ENCODE results near the gene E2F4. TPM values are rescaled to one million over a fixed set of nuclear protein-coding genes. Genes with fewer than 3 reads are reported as not detected.

Gene E2F4
- total and polyA plus RNA-seq, 9 of the 15 experiments (the other 6 are each of a cell fraction or from before 2014, with no cell fraction given): 9.7 to 139 (median 106) TPM

DNA sequence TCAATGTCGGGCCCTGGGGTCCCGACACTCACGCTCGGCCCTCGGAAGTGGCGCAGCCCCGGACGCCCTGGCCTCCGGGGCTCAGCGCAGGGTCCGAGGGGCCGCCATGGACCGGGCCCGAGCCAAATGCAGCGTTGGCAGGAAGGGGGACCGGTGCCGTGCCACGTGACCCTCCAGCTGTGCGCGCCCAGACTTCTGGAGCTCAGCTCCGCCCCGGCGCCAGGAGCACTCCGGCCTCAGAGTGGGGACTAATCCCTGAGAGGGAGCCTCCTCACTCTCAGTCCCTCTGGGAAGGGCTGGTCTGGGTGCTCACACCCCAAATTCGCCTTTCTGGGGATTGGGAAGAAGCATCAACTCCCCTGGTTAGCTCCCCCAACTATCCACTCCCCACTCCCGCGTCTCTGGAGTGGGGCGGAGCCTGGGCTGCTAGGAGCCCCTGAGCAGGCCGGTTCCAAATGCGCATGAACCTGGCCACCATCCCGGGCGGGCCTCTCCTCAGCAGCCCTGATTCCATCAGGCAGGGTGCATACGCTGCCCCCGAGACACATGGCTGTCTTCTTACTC is 41.0 kb upstream of the E2F4 start, which contains the start of gene B3GNT9:
TSS of gene B3GNT9 (minus strand) at position 166 of the 564 bp plus-strand sequence. CDS start 513 bp downstream, outside the sequence.
- Histone ChIP-seq H3K4me1 (replicated peaks in 1 of 2; ENCODE audit: control insufficient read depth in 2 of 2, insufficient read depth in 2 of 2, low read length in 2 of 2) (peaks cover 3 to 41% of the 10 kb centered on the region in 2 experiments; a peak in 4 of 5 replicates), H3K36me3 (ENCODE audit: control insufficient read depth, insufficient read depth, low read length) (peaks cover 31% of the 10 kb centered on the region; the same call in 2 of the 3 replicates), H3K9ac (ENCODE audit: insufficient read depth in 1 of 2, low read depth in 2 of 2, low read length in 2 of 2) (peak within 1 kb of the TSS in 1 of 2 experiments; percentile 41; a peak in 3 of 4 replicates), H3K27me3 (ENCODE audit: control insufficient read depth in 2 of 2, insufficient read depth in 2 of 2, low read length in 2 of 2) (no peaks in the 10 kb centered on the region), H3K9me1 (ENCODE audit: control insufficient read depth, insufficient read depth, low read length) (no peaks in the 10 kb centered on the region), H3K27ac (ENCODE audit: extremely low read depth, low read depth, low read length) (no peak within 1 kb of the TSS), H3K9me3 (replicated peaks; ENCODE audit: control insufficient read depth, insufficient read depth, low read depth, low read length) (no peaks in the 10 kb centered on the region), H3K79me2 (ENCODE audit: control insufficient read depth, insufficient read depth, low read length) (no peaks in the 10 kb centered on the region), H3K4me2 (ENCODE audit: insufficient read depth, low read length) (peak within 1 kb of the TSS; percentile 49), H2AFZ (ENCODE audit: low read depth, low read length) (peak within 1 kb of the TSS; percentile 62; the same call in 1 of the 2 replicates), H4K20me1 (replicated peaks; ENCODE audit: control insufficient read depth, insufficient read depth, low read length) (peaks cover 7% of the 10 kb centered on the region), H3K4me3 (peak within 1 kb of the TSS; percentile 37)
- peak; percentile 43 to 52 (median 48) for DNase-seq (ENCODE audit: extremely low read depth in 1 of 4, low spot score in 3 of 4)
- POLR2A ChIA-PET: interaction anchor here (0.6 to 1.7 kb wide), 4 partner anchors 9 to 167 kb away, joined by 3 to 6 read pairs (median 4); no protein-coding TSS in a partner anchor
- ATAC-seq: peak; percentile 53
- CTCF ChIA-PET (ENCODE audit: low intra/inter-chr PET ratio): interaction anchor here (0.5 kb wide), 1 partner anchor 13 kb away, joined by 4 read pairs; the partner anchor contains the start of gene HSF4
- intact Hi-C loops (cut with micrococcal nuclease): no loop called here
- in situ Hi-C loops (cut with MboI): loop anchor here (25.0 kb wide), 1 partner anchor 189 kb away; the partner anchor contains the start of gene CES3
- FAIRE-seq: no peak
- BruUV-seq (replicated peaks): no TSS peak
- 46% methylated on average over 21 of the region's 34 CpGs for WGBS (ENCODE audit: insufficient coverage, low coverage, missing lambda C conversion rate)
- no peak for TF ChIP-seq MAFF (IDR thresholded peaks at IDR 0.05; ENCODE audit: low read length)
- TF ChIP-seq MAFG (tag; conservative IDR thresholded peaks at IDR 0.05): no peak
- TF ChIP-seq ZNF3 (CRISPR knock-in tag; IDR thresholded peaks at IDR 0.05): no peak
- TF ChIP-seq, protein P1, sequence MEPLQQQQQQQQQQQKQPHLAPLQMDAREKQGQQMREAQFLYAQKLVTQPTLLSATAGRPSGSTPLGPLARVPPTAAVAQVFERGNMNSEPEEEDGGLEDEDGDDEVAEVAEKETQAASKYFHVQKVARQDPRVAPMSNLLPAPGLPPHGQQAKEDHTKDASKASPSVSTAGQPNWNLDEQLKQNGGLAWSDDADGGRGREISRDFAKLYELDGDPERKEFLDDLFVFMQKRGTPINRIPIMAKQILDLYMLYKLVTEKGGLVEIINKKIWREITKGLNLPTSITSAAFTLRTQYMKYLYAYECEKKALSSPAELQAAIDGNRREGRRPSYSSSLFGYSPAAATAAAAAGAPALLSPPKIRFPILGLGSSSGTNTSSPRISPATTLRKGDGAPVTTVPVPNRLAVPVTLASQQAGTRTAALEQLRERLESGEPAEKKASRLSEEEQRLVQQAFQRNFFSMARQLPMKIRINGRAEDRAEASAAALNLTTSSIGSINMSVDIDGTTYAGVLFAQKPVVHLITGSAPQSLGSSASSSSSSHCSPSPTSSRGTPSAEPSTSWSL (CRISPR knock-in tag; IDR thresholded peaks at IDR 0.05; ENCODE audit: borderline replicate concordance): no peak
- 0 out of 4 replicates have a peak, but pooled peaks of 1 of the 2 experiments have one; percentile 42 for TF ChIP-seq HDAC1 (IDR thresholded peaks at IDR 0.05)
- TF ChIP-seq, protein P2, sequence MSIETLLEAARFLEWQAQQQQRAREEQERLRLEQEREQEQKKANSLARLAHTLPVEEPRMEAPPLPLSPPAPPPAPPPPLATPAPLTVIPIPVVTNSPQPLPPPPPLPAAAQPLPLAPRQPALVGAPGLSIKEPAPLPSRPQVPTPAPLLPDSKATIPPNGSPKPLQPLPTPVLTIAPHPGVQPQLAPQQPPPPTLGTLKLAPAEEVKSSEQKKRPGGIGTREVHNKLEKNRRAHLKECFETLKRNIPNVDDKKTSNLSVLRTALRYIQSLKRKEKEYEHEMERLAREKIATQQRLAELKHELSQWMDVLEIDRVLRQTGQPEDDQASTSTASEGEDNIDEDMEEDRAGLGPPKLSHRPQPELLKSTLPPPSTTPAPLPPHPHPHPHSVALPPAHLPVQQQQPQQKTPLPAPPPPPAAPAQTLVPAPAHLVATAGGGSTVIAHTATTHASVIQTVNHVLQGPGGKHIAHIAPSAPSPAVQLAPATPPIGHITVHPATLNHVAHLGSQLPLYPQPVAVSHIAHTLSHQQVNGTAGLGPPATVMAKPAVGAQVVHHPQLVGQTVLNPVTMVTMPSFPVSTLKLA (conservative IDR thresholded peaks at IDR 0.05): peak in 1 of 2 experiments; percentile 55; a peak in 3 of 4 replicates
- TF ChIP-seq ZNF175 (CRISPR knock-in tag; IDR thresholded peaks at IDR 0.05; ENCODE audit: low read depth): no peak
- TF ChIP-seq, protein P3, sequence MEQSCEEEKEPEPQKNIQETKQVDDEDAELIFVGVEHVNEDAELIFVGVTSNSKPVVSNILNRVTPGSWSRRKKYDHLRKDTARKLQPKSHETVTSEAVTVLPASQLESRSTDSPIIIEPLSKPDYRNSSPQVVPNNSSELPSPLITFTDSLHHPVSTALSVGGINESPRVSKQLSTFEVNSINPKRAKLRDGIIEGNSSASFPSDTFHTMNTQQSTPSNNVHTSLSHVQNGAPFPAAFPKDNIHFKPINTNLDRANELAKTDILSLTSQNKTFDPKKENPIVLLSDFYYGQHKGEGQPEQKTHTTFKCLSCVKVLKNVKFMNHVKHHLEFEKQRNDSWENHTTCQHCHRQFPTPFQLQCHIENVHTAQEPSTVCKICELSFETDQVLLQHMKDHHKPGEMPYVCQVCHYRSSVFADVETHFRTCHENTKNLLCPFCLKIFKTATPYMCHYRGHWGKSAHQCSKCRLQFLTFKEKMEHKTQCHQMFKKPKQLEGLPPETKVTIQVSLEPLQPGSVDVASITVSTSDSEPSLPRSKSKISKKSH (CRISPR knock-in tag; IDR thresholded peaks at IDR 0.05): no peak
- no peak for TF ChIP-seq ZNF347 (CRISPR knock-in tag; IDR thresholded peaks at IDR 0.05; ENCODE audit: low read depth)
- TF ChIP-seq, protein P4, sequence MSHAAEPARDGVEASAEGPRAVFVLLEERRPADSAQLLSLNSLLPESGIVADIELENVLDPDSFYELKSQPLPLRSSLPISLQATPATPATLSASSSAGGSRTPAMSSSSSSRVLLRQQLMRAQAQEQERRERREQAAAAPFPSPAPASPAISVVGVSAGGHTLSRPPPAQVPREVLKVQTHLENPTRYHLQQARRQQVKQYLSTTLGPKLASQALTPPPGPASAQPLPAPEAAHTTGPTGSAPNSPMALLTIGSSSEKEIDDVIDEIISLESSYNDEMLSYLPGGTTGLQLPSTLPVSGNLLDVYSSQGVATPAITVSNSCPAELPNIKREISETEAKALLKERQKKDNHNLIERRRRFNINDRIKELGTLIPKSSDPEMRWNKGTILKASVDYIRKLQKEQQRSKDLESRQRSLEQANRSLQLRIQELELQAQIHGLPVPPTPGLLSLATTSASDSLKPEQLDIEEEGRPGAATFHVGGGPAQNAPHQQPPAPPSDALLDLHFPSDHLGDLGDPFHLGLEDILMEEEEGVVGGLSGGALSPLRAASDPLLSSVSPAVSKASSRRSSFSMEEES (CRISPR knock-in tag; IDR thresholded peaks at IDR 0.05): peak; percentile 30; the same call in 1 of the 2 replicates
- no peak for TF ChIP-seq ARID1B (IDR thresholded peaks at IDR 0.05)
- no peak for TF ChIP-seq POLR2B (IDR thresholded peaks at IDR 0.05; ENCODE audit: low read depth, partially characterized antibody)
- no peak for TF ChIP-seq MEIS2 (IDR thresholded peaks at IDR 0.05; ENCODE audit: partially characterized antibody)
- peak; percentile 27; the same call in 1 of the 2 replicates for TF ChIP-seq BHLHE40 (IDR thresholded peaks at IDR 0.05; ENCODE audit: low read length)
- no peak for TF ChIP-seq ZBTB8A (IDR thresholded peaks at IDR 0.05; ENCODE audit: partially characterized antibody)
- TF ChIP-seq ZBED1 (IDR thresholded peaks at IDR 0.05): no peak
